OCI-LY7 (cell line): ENCODE results near the gene CREB1.

ENCODE experiments used
- EZH2phosphoT487 ChIP-seq: fragments of 200-600 bp; sonication (generic); IDR thresholded peaks from 2 replicates; pipeline ENCODE4 v1.6.1; 2018; ENCODE audit warnings: low read depth, borderline replicate concordance, mild to moderate bottlenecking, mixed run types, antibody characterized with exemption, low read length, moderate library complexity, mixed read lengths
- TF ChIP-seq, protein P1 (sequence below): fragments of 200-600 bp; sonication (generic); conservative IDR thresholded peaks from 2 replicates; pipeline ENCODE4 v1.5.1; 2014; ENCODE audit warnings: mild to moderate bottlenecking, antibody characterized with exemption, low read length, moderate library complexity, mixed read lengths

DNA sequence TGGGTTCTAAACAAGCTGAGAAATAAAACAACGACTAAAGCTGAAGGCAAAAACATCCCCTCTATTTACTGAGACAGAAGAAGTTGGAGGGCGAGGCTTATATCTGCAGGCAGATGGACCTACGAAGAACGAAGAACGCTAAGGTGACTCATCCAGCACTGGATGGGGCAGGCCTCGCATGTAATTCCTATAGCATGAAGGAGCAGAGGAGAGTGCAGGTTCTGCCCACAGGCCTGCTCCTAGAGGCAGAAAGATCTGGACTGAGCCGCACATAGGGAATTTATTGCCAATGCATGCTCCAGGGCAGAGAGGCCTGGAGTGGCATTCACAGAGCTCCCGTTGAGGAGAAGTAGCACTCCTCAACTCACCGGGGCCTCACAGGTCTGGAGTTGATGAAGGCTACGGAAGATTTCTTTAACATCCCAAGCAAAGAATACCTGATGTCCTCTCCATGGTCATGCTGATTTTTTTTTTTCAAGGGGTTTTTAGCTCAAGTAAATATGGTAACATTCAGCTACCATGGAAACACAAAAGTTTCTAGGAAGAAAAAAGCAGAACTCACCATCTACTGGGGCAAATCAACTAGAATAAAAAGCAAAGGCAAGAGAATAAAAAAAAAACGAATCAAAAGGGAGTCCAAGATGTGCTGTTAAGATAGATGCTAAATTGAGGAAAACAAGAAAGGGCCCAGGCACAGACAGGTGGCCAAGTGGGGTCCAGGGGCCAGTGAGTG, 105.9 kb downstream of the CREB1 start:
- TF ChIP-seq, protein P1, sequence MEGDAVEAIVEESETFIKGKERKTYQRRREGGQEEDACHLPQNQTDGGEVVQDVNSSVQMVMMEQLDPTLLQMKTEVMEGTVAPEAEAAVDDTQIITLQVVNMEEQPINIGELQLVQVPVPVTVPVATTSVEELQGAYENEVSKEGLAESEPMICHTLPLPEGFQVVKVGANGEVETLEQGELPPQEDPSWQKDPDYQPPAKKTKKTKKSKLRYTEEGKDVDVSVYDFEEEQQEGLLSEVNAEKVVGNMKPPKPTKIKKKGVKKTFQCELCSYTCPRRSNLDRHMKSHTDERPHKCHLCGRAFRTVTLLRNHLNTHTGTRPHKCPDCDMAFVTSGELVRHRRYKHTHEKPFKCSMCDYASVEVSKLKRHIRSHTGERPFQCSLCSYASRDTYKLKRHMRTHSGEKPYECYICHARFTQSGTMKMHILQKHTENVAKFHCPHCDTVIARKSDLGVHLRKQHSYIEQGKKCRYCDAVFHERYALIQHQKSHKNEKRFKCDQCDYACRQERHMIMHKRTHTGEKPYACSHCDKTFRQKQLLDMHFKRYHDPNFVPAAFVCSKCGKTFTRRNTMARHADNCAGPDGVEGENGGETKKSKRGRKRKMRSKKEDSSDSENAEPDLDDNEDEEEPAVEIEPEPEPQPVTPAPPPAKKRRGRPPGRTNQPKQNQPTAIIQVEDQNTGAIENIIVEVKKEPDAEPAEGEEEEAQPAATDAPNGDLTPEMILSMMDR = no peak
- no peak for TF ChIP-seq EZH2phosphoT487
